ENCODE results near the gene LPA. TPM values are rescaled to one million over a fixed set of nuclear protein-coding genes. Genes with fewer than 3 reads are reported as not detected.

LPA gene, protein sequence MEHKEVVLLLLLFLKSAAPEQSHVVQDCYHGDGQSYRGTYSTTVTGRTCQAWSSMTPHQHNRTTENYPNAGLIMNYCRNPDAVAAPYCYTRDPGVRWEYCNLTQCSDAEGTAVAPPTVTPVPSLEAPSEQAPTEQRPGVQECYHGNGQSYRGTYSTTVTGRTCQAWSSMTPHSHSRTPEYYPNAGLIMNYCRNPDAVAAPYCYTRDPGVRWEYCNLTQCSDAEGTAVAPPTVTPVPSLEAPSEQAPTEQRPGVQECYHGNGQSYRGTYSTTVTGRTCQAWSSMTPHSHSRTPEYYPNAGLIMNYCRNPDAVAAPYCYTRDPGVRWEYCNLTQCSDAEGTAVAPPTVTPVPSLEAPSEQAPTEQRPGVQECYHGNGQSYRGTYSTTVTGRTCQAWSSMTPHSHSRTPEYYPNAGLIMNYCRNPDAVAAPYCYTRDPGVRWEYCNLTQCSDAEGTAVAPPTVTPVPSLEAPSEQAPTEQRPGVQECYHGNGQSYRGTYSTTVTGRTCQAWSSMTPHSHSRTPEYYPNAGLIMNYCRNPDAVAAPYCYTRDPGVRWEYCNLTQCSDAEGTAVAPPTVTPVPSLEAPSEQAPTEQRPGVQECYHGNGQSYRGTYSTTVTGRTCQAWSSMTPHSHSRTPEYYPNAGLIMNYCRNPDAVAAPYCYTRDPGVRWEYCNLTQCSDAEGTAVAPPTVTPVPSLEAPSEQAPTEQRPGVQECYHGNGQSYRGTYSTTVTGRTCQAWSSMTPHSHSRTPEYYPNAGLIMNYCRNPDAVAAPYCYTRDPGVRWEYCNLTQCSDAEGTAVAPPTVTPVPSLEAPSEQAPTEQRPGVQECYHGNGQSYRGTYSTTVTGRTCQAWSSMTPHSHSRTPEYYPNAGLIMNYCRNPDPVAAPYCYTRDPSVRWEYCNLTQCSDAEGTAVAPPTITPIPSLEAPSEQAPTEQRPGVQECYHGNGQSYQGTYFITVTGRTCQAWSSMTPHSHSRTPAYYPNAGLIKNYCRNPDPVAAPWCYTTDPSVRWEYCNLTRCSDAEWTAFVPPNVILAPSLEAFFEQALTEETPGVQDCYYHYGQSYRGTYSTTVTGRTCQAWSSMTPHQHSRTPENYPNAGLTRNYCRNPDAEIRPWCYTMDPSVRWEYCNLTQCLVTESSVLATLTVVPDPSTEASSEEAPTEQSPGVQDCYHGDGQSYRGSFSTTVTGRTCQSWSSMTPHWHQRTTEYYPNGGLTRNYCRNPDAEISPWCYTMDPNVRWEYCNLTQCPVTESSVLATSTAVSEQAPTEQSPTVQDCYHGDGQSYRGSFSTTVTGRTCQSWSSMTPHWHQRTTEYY (N-terminal part only)
- total RNA-seq = not detected in 2 replicates

DNA sequence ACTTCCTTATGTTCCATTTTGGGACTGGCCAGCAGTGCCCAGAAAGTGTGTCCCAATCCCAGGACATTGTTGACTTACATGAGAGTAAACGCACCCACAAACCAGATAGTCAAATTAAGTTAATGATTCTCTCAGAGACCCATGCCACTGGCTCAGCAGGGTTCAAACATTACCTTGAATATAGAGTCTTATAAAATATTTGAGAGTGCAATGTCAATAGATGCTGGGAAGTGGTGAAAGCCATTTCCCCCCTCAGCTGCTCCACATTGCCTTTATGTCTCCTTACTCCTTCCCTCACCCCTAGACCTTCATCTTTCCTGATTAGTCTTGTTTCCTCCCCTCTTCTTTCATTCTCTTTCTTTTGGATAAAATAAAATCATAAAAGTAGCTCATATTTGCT lies at the start of gene LPA:
Gene LPA, minus strand, starts transcription at position 78 of the 400 bp plus-strand sequence. Its CDS starts 61 bp downstream, at position 17.

GRCh38 chr6:160701918-160702680 lies 38.0 kb upstream of the LPA start, which contains the start of gene PLG:
Gene PLG (plus strand): TSS chr6:160702244. CDS start chr6:160702305, 61 bp downstream.

Other genes with a start within 250 kb of the LPA start
- gene PLG, start 38.0 kb upstream of the LPA start, total RNA-seq = not detected in 2 replicates